Endometrium (tissue), 2 donors: ENCODE results near the gene TTLL5.

Experiments
- FAIRE-seq: peaks from 2 replicates; lab custom pipeline; 2012; peaks lifted over from hg19 to GRCh38; lab: Jason Lieb, UNC
- donor health status: control.
- donor health status: control.

TTLL5 gene

DNA sequence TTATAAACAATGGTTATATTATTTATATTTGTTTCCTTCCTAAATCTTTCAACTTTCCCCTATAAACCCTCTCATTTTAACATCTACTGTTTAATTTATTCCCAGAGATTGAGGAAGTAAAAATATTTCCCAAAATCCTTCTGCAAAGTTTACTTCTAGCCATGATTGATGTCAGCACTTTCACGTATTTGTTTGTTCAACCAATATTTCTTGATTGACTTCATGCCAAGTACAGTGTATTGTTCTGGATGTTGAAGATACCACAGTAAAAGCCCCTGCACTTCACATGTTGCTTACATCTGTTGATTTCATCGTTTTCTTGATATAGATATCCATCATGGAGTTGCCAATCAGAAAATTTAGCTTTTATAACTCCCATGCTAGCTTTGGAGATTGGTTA, 81.8 kb downstream of the TTLL5 start:
- FAIRE-seq = no peak

GRCh38 chr14:75747899-75748298, 86.9 kb downstream of the TTLL5 start:
- FAIRE-seq = no peak

DNA sequence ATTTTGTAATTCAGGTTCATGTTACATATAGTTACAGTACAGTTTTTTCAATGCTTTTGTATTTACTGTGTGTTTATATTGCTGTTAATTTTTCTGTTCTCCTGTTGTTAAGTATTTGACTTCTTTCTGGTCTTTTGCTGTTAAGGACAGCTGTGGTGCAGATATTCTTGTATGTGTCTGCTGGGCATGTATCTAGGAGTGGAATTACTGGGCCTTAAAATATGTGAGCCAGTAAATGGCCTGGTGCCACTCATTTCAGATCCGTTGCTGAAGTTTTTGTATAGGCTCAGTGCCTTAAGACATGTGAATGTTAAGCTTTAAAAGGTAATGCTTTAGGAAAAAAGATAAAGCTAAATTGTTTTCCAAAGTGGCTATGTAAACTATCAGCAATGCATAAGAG, 87.3 kb downstream of the TTLL5 start:
- FAIRE-seq = no peak

- no peak for FAIRE-seq
These were observed 90.2 kb downstream of the TTLL5 start for GRCh38 chr14:75751296-75751695.

DNA sequence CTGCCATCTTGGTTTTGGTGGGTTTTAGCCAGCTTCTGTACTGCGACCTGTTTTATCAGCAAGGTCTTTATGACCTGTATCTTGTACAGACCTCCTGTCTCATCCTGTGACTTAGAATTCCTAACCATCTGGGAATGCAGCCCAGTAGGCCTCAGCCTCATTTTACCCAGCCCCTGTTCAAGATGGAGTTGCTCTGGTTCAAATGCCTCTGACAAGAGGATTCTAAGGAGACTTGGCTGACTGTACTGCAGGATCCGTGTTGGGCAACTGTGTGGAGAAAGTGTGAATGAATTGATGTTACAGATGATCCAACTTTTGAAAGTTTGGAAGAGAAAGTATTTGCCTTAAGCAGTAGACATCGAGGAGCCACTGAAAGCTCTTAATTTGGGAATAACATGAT, 91.0 kb downstream of the TTLL5 start:
- no peak for FAIRE-seq

DNA sequence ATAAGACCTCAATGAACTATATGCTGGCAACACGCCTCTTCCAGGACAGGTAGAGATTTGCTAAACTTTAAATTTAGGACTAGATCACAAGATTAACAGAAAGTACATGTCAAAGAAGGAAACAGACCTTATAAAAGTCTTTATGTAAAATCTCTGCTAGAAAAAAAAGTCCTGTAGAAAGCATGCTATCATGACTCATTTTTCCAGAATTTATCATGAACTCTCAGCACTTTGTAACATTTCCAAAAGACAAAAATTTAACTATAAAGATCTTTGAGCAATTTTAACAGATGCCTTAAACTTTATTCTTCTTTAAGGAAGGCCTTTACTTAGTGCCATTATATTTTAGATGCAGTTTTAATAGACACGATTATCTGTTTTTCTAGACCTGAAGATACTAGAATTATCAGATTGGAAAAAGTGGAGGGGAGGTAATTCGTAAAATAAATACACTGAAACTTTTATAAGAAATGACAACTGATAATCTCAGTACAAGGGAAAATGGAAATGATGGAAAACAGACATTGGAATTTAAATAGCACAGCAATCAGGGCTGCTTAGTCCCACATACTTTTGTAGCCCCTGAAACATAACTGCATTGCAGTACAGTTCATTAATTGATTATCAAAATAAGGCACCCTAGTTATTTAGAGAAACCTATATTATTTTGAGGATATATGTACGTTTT, 92.0 kb downstream of the TTLL5 start:
- FAIRE-seq = no peak

- no peak for FAIRE-seq
These were observed 92.7 kb downstream of the TTLL5 start for GRCh38 chr14:75753696-75754095.

GRCh38 chr14:75757644-75758402, 96.8 kb downstream of the TTLL5 start:
- no peak for FAIRE-seq

DNA sequence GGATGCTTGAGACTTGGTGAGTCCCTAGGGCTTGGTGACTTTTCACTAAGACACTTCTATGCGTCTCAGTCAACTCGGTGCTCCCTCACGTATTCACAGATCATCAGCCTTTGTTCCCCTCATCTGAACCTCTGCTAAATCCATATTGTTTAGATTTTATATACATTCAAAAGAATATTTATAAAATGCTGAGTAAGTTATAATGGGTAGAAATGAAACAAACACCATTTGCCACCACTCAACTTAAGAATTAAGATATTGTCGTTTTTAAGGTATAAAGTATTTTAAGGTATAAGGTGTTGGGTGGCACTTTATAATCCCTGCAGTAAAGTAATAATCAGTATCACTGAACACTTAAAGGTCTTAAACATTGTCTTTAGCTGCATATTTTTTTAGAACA, 103.0 kb downstream of the TTLL5 start:
- no peak for FAIRE-seq

- FAIRE-seq = no peak
These were observed 108.1 kb downstream of the TTLL5 start for GRCh38 chr14:75769047-75769685.

DNA sequence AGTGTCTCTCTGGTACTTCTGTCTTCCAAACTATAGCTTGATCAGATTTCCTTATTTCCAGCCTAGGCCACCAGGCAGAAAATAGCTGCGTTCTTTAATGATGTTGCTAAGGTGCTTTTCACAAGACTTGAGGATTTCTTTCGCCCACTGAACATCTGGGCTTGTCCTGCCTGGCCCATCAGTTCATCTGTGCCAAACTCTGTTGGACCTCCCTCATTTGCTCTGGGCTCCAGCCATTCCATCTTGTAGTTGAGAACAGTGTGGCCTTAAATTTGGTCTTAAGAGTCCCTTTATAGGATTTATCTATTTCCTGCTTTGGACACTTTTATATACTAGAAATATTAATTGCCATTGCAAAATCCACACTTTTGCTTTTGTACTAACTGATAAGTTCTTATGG, 109.6 kb downstream of the TTLL5 start:
- FAIRE-seq = no peak

GRCh38 chr14:75771595-75771994, 110.5 kb downstream of the TTLL5 start:
- no peak for FAIRE-seq

- FAIRE-seq = no peak
These were observed 112.0 kb downstream of the TTLL5 start for GRCh38 chr14:75773046-75773445.

- FAIRE-seq = no peak
These were observed 120.0 kb downstream of the TTLL5 start for GRCh38 chr14:75781096-75781495.

GRCh38 chr14:75783184-75783583, 122.1 kb downstream of the TTLL5 start:
- FAIRE-seq = no peak

GRCh38 chr14:75783602-75784313, 122.7 kb downstream of the TTLL5 start:
- FAIRE-seq = no peak

DNA sequence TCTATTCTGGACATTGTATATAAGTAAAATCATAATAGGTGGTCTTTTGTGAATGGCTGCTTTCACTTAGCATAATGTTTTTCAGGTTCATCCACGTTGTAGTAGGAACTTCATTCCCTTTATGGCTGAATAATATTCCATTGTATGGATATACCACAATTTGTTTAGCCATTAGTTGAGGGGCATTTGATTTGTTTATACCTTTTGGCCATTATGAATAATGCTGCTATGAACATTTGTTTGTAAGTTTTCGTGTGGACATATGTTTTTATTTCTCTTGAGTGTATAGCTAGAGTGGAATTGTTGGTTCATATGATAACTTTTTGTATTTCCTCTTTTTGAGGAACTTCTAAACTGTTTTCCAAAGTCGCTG, 123.3 kb downstream of the TTLL5 start:
- FAIRE-seq = no peak

DNA sequence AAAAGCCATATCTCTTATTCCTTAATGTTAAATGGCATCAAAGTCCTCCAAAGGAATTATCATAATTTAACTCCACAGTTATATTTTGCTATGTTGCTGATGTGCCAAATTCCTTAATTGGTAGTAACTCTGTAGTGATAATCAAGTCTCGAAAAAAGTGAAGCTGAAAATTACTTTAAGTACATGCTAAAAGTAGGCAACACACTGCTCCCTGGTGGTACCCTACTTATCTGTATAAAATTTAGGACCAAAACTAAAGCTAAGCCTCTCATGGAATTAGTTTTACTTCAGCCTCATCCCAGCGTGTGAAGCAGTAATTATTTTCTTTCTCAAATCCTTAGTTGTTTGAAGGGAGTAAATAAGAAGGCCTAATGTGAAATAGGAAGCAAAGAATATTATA, 132.8 kb downstream of the TTLL5 start:
- FAIRE-seq = no peak

DNA sequence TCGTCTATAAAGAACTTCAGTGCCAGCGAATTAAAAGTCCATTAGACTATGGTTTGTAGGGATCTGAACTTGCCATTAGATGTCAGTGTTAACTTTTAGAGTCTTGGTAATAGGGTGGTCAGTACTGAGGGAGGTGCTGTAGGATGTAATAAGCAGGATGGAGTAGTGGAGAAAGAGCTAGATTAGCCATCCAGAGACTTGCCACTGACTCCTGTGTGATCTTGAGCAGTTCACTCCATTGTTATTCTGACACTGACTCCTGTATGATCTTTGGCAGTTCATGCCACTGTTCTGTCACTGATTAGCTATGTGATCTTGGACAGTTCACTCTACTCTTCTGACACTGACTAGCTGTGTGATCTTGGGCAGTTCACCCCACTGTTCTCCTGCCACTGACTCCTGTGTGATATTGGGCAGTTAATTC, 133.6 kb downstream of the TTLL5 start:
- FAIRE-seq = peak; percentile 58

DNA sequence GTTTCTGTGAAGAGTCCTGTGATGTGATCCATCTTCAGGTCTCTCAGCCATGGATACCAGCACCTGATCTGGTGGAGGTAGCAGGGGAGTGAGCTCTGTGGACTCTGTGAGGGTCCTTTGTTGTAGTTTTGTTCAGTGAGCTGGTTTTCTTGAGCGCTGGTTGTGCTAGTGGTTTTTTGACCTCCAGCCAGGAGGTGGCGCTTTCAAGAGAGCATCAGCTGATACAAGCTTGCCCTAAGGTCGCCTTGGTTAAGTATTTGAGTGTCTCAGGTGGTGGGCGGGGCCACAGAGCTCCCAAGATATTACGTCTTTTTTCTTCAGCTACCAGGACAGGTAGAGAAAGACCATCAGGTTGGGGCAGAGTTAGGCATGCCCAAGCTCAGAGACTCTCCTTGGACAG, 139.7 kb downstream of the TTLL5 start:
- no peak for FAIRE-seq

GRCh38 chr14:75802486-75802885, 141.4 kb downstream of the TTLL5 start:
- FAIRE-seq = no peak

DNA sequence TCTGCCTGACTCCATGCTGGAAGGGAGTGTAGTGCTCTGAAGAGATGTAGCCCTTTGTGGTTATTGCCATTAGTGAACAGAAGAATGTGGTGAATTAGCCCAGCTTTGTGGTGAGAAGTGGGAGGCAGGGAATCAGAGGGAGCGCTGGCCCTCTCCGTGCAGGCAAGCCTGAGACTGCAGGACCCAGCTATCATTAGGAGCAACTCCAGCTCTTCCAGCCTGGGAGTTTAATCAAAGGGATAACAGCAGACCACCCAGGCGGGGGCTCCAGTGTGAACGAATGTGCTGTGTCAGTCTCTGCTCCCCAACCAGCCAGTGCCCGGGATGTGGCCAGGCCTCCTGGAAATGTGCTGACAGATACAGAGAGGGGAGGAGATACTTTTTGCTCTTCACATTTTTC, 142.7 kb downstream of the TTLL5 start:
- no peak for FAIRE-seq
